DMS114 treated with DMSO at 0.1 percent for 48 hours (cell line): ENCODE measurements around the gene G6PC2.

Source experiments
- DNase-seq: peaks from one replicate; lab custom pipeline; 2025; ENCODE audit not compliant: unreplicated experiment; lab: John Stamatoyannopoulos, UW

Gene G6PC2

DNA sequence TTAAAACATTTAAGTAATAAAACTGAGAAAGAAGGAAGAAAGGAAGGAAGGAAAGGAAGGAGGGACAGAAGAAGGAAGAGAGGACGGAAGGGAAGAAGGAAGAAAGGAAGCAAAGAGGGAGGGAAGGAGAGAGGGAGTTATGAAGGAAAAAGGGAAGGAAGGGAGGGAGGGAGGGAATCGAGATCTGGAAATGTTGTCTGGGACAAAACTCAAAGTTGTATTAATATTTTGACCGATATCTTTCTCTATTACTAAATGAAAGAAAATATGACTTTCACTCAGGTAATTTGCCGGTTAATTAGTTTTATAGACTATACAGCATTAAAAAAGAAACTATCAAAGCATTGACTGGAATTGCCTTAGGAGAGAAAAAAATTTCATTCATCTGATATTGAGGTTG is 44.4 kb downstream of the G6PC2 start:
- no peak for DNase-seq

DNA sequence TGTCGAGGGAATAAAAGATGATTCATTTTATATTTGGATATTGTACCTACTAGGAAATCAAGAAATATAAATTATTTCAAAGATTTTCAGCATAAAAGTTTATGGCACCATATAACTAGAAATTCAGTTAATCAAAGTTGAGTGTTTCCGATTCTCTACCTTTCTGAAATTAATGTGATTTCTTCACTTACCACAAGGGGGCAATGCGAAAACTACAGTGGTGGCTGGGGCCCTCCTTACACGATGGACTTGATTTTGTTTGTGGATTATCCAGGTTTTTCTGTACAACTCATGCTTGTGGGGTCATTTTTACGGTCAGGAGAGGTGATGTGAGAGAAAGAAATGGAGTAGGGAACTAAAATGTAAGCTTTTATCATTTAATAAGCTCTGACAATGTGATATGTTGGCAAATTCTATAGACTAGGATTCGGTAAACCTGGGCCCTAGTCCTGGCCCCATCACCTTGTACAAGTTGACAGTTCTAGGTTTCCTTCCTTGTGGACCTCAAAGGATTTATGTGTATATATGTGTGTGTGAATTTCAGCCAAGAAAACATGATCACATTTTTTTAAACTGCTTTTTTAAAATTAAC is 47.6 kb downstream of the G6PC2 start:
- DNase-seq: no peak

DNA sequence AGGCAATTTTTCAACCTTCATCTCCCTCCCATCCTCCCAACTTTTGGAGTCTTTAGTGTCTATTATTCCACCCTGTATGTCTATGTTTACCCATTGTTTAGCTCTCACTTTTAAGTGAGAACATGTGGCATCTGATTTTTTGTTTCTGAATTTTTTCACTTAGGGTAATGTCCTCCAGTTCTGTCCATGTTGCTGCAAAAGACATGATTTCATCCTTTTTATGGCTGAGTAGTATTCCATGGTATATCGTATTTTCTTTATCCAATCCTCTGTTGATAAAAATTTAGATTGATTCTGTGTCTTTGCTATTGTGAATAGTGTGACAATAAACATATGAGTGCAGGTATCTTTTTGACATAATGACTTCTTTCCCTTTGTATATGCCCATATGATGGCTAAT is 48.2 kb downstream of the G6PC2 start:
- DNase-seq: no peak

DNA sequence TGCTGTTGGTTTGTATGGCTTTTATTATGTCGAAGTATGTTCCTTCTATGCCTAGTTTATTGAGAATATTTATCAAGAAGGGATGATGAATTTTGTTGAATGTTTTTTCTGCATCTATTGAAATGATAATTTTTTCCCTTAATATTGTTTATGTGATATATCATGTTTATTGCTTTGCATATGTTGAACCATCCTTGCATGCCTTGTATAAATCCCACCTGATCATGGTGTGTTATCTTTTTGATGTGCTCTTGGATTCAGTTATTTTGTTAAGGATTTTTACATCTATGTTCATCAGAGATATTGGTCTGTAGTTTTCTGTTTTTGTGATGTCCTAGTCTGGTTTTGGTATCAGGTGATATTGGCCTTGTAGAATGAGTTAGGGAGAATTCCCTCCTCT is 50.8 kb downstream of the G6PC2 start:
- no peak for DNase-seq

DNA sequence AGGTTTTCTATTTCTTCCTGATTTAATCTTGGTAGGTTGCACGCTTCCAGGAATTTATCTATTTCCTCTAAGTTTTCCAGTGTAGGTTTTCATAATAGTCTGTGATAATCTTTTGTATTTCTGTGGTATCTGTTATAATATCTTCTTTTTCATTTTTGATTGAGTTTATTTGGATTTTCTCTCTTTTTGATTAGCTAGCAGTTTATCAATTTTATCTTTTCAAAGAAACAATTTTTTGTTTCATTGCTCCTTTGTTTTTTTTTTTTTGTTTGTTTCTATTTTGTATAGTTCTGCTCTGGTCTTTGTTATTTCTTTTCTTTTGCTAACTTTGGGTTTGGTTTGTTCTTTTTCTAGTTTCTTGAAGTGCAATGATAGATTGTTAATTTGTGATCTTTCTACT is 51.3 kb downstream of the G6PC2 start:
- DNase-seq: no peak

DNA sequence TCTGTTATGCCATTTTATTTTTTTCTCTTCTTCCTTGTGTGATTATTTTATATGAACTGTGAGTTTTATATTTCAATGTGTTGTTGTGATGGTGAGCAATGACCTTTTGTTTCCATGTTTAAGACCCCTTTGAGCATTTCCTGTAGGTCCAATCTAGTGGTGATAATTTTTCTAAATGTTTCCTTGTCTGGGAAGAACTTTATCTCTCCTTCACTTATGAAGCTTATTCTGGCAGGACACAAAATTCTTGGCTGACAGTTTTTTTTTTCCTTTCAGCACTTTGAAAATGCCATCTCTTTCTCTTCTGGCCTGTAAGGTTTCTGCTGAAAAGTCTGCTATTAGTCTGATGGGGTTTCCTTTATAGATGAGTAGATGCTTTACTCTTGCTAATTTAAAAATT is 53.2 kb downstream of the G6PC2 start:
- DNase-seq: no peak

DNA sequence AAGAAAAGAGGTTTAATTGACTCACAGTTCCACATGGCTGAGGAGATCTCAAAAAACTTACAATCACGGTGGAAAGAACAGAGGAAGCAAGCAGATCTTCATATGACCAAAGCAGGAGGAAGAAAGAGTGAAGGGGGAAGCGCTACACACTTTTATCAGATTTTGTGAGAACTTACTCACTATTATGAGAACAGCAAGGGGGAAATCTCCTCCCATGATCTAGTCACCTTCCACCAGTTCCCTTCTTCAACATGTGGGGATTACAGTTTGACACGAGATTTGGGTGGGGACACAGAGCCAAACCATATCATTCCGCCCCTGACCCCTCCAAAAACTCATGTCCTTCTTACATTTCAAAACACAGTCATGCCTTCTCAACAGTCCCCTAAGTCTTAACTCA is 54.2 kb downstream of the G6PC2 start:
- DNase-seq: no peak

DNA sequence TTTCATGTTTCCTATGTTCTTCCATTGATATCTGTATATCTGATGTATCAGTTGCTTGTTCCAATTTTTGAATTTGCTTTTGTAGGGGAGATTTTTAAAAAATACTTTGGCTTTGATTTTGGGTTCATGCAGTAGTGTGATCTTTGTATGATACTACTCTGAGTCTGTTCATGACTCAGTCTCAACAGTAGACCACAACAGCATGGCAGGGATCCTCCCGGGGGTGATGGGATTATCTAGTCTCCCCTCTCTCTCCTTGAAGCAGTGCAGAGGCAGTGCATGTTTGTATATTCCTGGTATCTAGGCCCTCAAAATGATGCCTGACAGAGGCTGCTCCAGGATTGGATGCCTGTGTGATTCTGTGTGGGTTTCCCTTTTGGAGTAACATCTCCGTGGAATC is 55.3 kb downstream of the G6PC2 start:
- DNase-seq: no peak
